Uterus (tissue), 4 donors: ENCODE results near the gene KRT82. TPM values are rescaled to one million over a fixed set of nuclear protein-coding genes. Genes with fewer than 3 reads are reported as not detected.

Source experiments
- DNase-seq, 2 donors: peaks; one replicate each; pipeline ENCODE4 v3.0.0-alpha.2; 2019 to 2020
- H3K27ac ChIP-seq, 2 donors: fragments of 200-600 bp; sonication (generic); 1 replicate in 1 of 2; 2 replicates in 1 of 2; pipeline ENCODE4 v1.5.1; 2016 to 2018
- H3K27me3 ChIP-seq, 2 donors: fragments of 200-600 bp; sonication (generic); one replicate each; pipeline ENCODE4 v1.5.1; 2018 to 2019; ENCODE audit warnings: control low read depth in 1 of 2
- H3K36me3 ChIP-seq, 2 donors: fragments of 200-600 bp; sonication (generic); one replicate each; pipeline ENCODE4 v1.5.1; 2019; ENCODE audit warnings: control low read depth in 1 of 2
- H3K4me1 ChIP-seq, 2 donors: fragments of 200-600 bp; sonication (generic); one replicate each; pipeline ENCODE4 v1.5.1; 2018 to 2019; ENCODE audit warnings: control low read depth in 1 of 2
- H3K4me3 ChIP-seq, 2 donors: fragments of 200-600 bp; sonication (generic); 1 replicate in 1 of 2; 2 replicates in 1 of 2; pipeline ENCODE4 v1.5.1; 2018 to 2019; ENCODE audit warnings: mild to moderate bottlenecking in 1 of 2
- H3K9me3 ChIP-seq, 2 donors: fragments of 200-600 bp; sonication (generic); one replicate each; pipeline ENCODE4 v1.5.1; 2019; ENCODE audit warnings: control low read depth in 1 of 2
- CTCF ChIP-seq, 4 experiments: fragments of 200-600 bp in 2 of 4; fragments of 450-650 bp in 2 of 4; sonication (generic) in 2 of 4; IDR thresholded peaks; one replicate each; pipeline ENCODE4 v1.5.1; 2016 to 2019; ENCODE audit warnings: antibody characterized with exemption in 4 of 4, mild to moderate bottlenecking in 2 of 4, moderate library complexity in 1 of 4
- POLR2A ChIP-seq, 2 donors: fragments of 450-650 bp; IDR thresholded peaks; one replicate each; pipeline ENCODE4 v1.6.1; 2016; ENCODE audit warnings: antibody characterized with exemption in 2 of 2, mild to moderate bottlenecking in 1 of 2, moderate library complexity in 1 of 2
- intact Hi-C: fragments of 100-400 bp; cut with DNase I; formaldehyde crosslinking; loops from one replicate; pipeline ENCODE4 v1.15.1; 2023; ENCODE audit warnings: low total_unique reads
- total RNA-seq, 4 donors: library from RNA; depleted of rRNA in 3 of 4; stranded (reverse); fragments of >200 nt in 3 of 4; gene quantifications; one replicate each; pipeline versions ENCODE4 v1.1.0 to v1.2.4, GENCODE V29; 2014 to 2023
- donor health status: DM: yes; HTN: yes; CAD: no.

Gene KRT82
- total RNA-seq, 4 donors from 2014 or later: not detected

DNA sequence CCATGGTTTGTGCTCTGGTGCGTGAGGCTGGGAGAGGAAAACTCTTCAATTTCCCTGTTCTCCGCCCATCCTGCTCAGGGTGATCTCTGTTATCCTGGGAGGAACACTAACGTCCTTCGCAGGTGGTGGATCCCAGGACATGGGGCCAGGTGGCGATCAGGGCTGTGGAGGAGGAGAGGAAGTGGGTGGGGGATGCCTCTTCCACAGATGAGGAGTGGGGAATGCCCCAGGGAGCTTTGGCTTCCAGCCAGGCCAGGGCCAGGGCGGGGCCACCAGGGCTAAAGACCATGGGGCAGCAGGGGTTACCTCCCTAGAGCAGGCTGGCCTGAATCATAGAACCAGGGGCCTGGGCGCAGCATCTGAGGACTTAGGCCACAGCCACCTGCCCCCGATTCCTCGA lies 31.4 kb upstream of the KRT82 start:
- TF ChIP-seq POLR2A (IDR thresholded peaks at IDR 0.05) (no peak), CTCF (IDR thresholded peaks at IDR 0.05) (no peak)
- Histone ChIP-seq H3K4me3 (no peak overlapping the region), H3K27me3 (no peaks in the 10 kb centered on the region), H3K27ac (no peak overlapping the region), H3K36me3 (no peaks in the 10 kb centered on the region), H3K9me3 (no peaks in the 10 kb centered on the region), H3K4me1 (no peaks in the 10 kb centered on the region)
- no peak for DNase-seq
- intact Hi-C loops: no loop called here

- Histone ChIP-seq H3K27ac (no peak overlapping the region), H3K9me3 (no peaks in the 10 kb centered on the region), H3K4me3 (no peak overlapping the region), H3K36me3 (no peaks in the 10 kb centered on the region), H3K27me3 (no peaks in the 10 kb centered on the region), H3K4me1 (no peaks in the 10 kb centered on the region)
- no peak for DNase-seq
- TF ChIP-seq POLR2A (IDR thresholded peaks at IDR 0.05): no peak
- no peak for TF ChIP-seq CTCF (IDR thresholded peaks at IDR 0.05)
- intact Hi-C loops: no loop called here
These were observed 30.8 kb upstream of the KRT82 start for GRCh38 chr12:52436828-52437474.

- Histone ChIP-seq H3K4me1 (no peaks in the 10 kb centered on the region), H3K36me3 (no peaks in the 10 kb centered on the region), H3K4me3 (no peak overlapping the region), H3K9me3 (no peaks in the 10 kb centered on the region), H3K27ac (no peak overlapping the region), H3K27me3 (no peaks in the 10 kb centered on the region)
- intact Hi-C loops: no loop called here
- TF ChIP-seq CTCF (IDR thresholded peaks at IDR 0.05): no peak
- TF ChIP-seq POLR2A (IDR thresholded peaks at IDR 0.05): no peak
- DNase-seq: no peak
These were observed 30.1 kb upstream of the KRT82 start for GRCh38 chr12:52436000-52436827.

GRCh38 chr12:52435659-52435999 lies 29.5 kb upstream of the KRT82 start:
- H3K36me3 ChIP-seq: no peaks in the 10 kb centered on the region
- TF ChIP-seq CTCF (IDR thresholded peaks at IDR 0.05): no peak
- no peak for TF ChIP-seq POLR2A (IDR thresholded peaks at IDR 0.05)
- no peak overlapping the region for H3K4me3 ChIP-seq
- H3K4me1 ChIP-seq: no peaks in the 10 kb centered on the region
- DNase-seq: no peak
- H3K9me3 ChIP-seq: no peaks in the 10 kb centered on the region
- no peaks in the 10 kb centered on the region for H3K27me3 ChIP-seq
- intact Hi-C loops: no loop called here
- H3K27ac ChIP-seq: no peak overlapping the region

GRCh38 chr12:52434760-52435530 lies 28.8 kb upstream of the KRT82 start:
- intact Hi-C loops: no loop called here
- Histone ChIP-seq H3K27me3 (no peaks in the 10 kb centered on the region), H3K9me3 (no peaks in the 10 kb centered on the region), H3K27ac (no peak overlapping the region), H3K4me3 (no peak overlapping the region), H3K4me1 (no peaks in the 10 kb centered on the region), H3K36me3 (no peaks in the 10 kb centered on the region)
- TF ChIP-seq POLR2A (IDR thresholded peaks at IDR 0.05): no peak
- TF ChIP-seq CTCF (IDR thresholded peaks at IDR 0.05): no peak
- DNase-seq: no peak
